GM18499 (cell line): Measurements from ENCODE around the gene ELAPOR2.
"Not testable (repeated sequence)": the region's sequence is repeated elsewhere in the genome, so short reads cannot be mapped to it uniquely, and the experiment has no call there.

Experiments
- ATAC-seq: cut with Tn5 transposase; IDR thresholded peaks from one replicate; pipeline ENCODE4 v1.9.1; 2021; ENCODE audit warnings: moderate number of reproducible peaks; ENCODE audit not compliant: insufficient read depth, unreplicated experiment

Gene ELAPOR2

DNA sequence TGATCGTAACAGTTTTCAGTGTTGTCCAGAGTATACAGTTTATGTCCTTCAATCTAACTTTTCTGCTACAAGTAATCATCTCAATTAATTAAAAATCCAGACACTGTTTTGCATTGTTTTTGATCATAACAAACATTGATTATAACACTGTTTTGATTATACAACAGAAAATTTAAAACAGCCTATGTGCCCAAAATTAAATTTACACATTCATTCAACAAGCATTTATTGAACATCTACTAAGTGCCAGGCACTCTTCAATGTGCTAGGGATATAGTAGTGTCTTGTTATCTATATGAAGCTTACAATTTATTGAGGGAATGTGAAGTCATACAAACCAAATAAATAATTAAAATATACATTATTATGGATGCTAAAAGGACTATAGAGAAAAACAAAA is 10.6 kb downstream of the ELAPOR2 start:
- no peak for ATAC-seq

DNA sequence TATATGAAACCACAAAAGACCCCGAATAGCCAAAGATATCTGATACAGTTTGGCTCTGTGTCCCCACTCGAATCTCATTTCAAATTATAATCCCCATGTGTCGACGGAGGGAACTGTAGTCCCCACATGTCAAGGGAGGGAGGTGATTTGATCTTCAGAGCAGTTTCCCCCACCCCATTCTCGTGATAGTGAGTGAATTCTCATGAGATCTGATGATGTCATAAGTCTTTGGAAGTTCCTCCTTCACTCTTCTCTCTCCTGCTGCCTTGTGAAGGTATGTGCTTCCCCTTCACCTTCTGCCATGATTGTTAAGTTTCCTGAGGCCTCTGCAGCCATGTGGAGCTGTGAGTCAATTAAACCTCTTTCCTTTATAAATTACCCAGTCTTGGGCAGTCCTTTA is 13.0 kb downstream of the ELAPOR2 start:
- ATAC-seq: no peak

GRCh38 chr7:87044713-87045112 is 14.7 kb downstream of the ELAPOR2 start:
- not testable (repeated sequence) for ATAC-seq

GRCh38 chr7:87041586-87041985 is 17.9 kb downstream of the ELAPOR2 start:
- not testable (repeated sequence) for ATAC-seq

DNA sequence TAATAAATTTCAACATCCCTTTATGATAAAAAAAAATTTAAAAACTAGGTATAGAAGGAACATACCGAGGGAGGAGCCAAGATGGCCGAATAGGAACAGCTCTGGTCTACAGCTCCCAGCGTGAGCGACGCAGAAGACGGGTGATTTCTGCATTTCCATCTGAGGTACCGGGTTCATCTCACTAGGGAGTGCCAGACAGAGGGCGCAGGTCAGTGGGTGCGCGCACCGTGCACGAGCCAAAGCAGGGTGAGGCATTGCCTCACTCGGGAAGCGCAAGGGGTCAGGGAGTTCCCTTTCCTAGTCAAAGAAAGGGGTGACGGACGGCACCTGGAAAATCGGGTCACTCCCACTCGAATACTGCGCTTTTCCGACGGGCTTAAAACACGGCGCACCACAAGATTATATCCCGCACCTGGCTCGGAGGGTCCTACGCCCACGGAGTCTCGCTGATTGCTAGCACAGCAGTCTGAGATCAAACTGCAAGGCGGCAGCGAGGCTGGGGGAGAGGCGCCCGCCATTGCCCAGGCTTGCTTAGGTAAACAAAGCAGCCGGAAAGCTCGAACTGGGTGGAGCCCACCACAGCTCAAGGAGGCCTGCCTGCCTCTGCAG is 19.7 kb downstream of the ELAPOR2 start:
- ATAC-seq: not testable (repeated sequence)

GRCh38 chr7:87038993-87039690 is 20.3 kb downstream of the ELAPOR2 start:
- ATAC-seq: no peak

GRCh38 chr7:87036985-87037384 is 22.5 kb downstream of the ELAPOR2 start:
- no peak for ATAC-seq

- no peak for ATAC-seq
Measured at GRCh38 chr7:87032604-87033339, 26.7 kb downstream of the ELAPOR2 start.

GRCh38 chr7:87029078-87029477 is 30.4 kb downstream of the ELAPOR2 start:
- ATAC-seq: no peak

DNA sequence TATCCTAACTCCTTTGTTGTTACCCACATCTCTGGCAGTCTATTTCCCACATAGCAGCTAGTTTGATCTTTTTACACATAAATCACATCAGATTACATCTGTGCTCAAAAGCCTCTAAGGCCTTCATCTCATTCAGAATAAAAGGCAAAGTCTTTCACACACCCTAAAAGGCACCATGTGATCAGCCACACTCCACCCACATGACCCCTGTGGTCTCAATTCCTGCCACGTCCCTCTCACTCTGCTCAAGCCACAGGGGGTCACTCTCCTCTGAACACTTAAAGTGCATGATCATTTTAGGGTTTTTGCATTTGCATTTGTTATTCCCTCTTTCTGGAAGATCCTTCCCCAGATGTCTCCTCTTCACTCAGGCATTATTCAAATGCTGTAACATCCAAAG is 30.8 kb downstream of the ELAPOR2 start:
- ATAC-seq: no peak

DNA sequence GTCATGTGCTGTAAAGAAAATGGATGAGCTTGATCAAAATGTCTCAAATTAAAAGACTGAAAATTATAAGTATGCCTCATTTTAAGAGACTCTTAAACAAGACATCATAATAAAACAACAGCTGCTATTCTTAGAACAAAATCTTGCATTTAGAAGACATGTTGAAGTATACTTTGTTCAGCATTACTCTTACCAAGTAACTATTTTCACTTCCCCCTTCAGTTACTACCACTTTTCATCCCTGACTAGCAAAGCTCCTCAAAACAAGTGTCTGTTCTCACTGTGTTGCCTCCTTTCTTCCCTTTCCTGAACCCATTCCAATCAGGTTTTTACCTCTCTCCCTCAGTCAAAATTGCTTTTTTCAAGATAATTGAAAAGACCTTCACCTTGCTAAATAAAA is 31.6 kb downstream of the ELAPOR2 start:
- ATAC-seq: peak; percentile 93

DNA sequence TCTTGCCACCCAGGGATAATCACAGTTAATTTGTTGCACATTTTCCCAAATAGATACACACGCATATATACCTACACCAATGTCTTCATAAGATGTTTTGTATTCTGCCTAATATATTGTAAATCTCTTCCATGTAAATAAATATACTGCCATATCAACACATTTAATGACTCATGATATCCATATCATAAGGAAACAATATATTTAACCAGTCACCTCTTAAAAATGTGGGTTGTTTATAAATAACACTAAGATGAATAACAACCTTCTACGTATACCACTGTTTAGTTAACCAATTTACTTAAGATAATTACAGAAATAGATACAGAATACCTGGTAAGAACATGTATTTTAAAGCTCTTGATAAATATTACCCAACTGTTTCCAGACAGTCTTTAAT is 38.2 kb downstream of the ELAPOR2 start:
- ATAC-seq: no peak

- ATAC-seq: no peak
Measured at GRCh38 chr7:87016606-87017005, 42.8 kb downstream of the ELAPOR2 start.

GRCh38 chr7:87013840-87014190 is 45.6 kb downstream of the ELAPOR2 start:
- ATAC-seq: no peak

- ATAC-seq: no peak
Measured at GRCh38 chr7:87013136-87013839, 46.2 kb downstream of the ELAPOR2 start.
